Measurements from ENCODE around the gene PDXP. TPM values are rescaled to one million over a fixed set of nuclear protein-coding genes. Genes with fewer than 3 reads are reported as not detected.

The PDXP gene
- total and polyA plus RNA-seq, 9 of the 15 experiments (the other 6 are each of a cell fraction or from before 2014, with no cell fraction given): 7.9 to 54.2 (median 38.8) TPM

GRCh38 chr22:37618674-37619073, 39.8 kb upstream of the PDXP start:
- Histone ChIP-seq H4K20me1 (replicated peaks; ENCODE audit: control insufficient read depth, insufficient read depth, low read length) (no peaks in the 10 kb centered on the region), H3K36me3 (ENCODE audit: control insufficient read depth, insufficient read depth, low read length) (peaks cover 61% of the 10 kb centered on the region; the same call in 2 of the 3 replicates), H3K9ac (ENCODE audit: insufficient read depth in 1 of 2, low read depth in 2 of 2, low read length in 2 of 2) (no peak overlapping the region), H3K4me3 (no peak overlapping the region), H2AFZ (ENCODE audit: low read depth, low read length) (no peak overlapping the region), H3K9me3 (replicated peaks; ENCODE audit: control insufficient read depth, insufficient read depth, low read depth, low read length) (no peaks in the 10 kb centered on the region), H3K27ac (ENCODE audit: extremely low read depth, low read depth, low read length) (no peak overlapping the region), H3K9me1 (ENCODE audit: control insufficient read depth, insufficient read depth, low read length) (no peaks in the 10 kb centered on the region), H3K4me2 (ENCODE audit: insufficient read depth, low read length) (no peak overlapping the region), H3K4me1 (replicated peaks in 1 of 2; ENCODE audit: control insufficient read depth in 2 of 2, insufficient read depth in 2 of 2, low read length in 2 of 2) (peaks cover 0 to 15% of the 10 kb centered on the region in 2 experiments; a peak in 3 of 5 replicates), H3K79me2 (ENCODE audit: control insufficient read depth, insufficient read depth, low read length) (no peaks in the 10 kb centered on the region), H3K27me3 (ENCODE audit: control insufficient read depth in 2 of 2, insufficient read depth in 2 of 2, low read length in 2 of 2) (no peaks in the 10 kb centered on the region)
- DNase-seq (ENCODE audit: extremely low read depth in 1 of 4, low spot score in 3 of 4) (no peak), ATAC-seq (no peak), FAIRE-seq (no peak)
- in situ Hi-C loops (cut with MboI): no loop called here
- 78% methylated on average over 6 of the region's 6 CpGs for WGBS (ENCODE audit: insufficient coverage, low coverage, missing lambda C conversion rate)
- BruUV-seq (replicated peaks): no TSS peak
- no peak for TF ChIP-seq ZNF778 (CRISPR knock-in tag; IDR thresholded peaks at IDR 0.05)
- TF ChIP-seq SIRT6 (IDR thresholded peaks at IDR 0.05; ENCODE audit: low read depth, low read length): no peak
- TF ChIP-seq, protein P1, sequence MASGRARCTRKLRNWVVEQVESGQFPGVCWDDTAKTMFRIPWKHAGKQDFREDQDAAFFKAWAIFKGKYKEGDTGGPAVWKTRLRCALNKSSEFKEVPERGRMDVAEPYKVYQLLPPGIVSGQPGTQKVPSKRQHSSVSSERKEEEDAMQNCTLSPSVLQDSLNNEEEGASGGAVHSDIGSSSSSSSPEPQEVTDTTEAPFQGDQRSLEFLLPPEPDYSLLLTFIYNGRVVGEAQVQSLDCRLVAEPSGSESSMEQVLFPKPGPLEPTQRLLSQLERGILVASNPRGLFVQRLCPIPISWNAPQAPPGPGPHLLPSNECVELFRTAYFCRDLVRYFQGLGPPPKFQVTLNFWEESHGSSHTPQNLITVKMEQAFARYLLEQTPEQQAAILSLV (tag; IDR thresholded peaks at IDR 0.05): no peak
- no peak for TF ChIP-seq POU5F1 (IDR thresholded peaks at IDR 0.05; ENCODE audit: borderline replicate concordance, low read depth, low read length, partially characterized antibody)
- TF ChIP-seq, protein P2, sequence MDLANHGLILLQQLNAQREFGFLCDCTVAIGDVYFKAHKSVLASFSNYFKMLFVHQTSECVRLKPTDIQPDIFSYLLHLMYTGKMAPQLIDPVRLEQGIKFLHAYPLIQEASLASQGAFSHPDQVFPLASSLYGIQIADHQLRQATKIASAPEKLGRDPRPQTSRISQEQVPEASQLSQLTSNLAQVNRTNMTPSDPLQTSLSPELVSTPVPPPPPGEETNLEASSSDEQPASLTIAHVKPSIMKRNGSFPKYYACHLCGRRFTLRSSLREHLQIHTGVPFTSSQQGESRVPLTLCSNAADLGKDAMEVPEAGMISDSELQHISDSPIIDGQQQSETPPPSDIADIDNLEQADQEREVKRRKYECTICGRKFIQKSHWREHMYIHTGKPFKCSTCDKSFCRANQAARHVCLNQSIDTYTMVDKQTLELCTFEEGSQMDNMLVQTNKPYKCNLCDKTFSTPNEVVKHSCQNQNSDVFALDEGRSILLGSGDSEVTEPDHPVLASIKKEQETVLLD (IDR thresholded peaks at IDR 0.05): no peak
- no peak for TF ChIP-seq BRD4 (IDR thresholded peaks at IDR 0.05)
- TF ChIP-seq FOXJ2 (tag; IDR thresholded peaks at IDR 0.05): no peak
- no peak for TF ChIP-seq MECOM (CRISPR knock-in tag; IDR thresholded peaks at IDR 0.05)
- no peak for TF ChIP-seq STAG1 (CRISPR knock-in tag; IDR thresholded peaks at IDR 0.05; ENCODE audit: borderline replicate concordance)
- TF ChIP-seq NCOA6 (IDR thresholded peaks at IDR 0.05): no peak
- no peak for TF ChIP-seq ZNF707 (CRISPR knock-in tag; conservative IDR thresholded peaks at IDR 0.05)
- no peak for TF ChIP-seq DLX4 (CRISPR knock-in tag; IDR thresholded peaks at IDR 0.05)
- TF ChIP-seq NR4A1 (CRISPR knock-in tag; IDR thresholded peaks at IDR 0.05): no peak
- TF ChIP-seq NR4A1 (tag; IDR thresholded peaks at IDR 0.05): no peak
- TF ChIP-seq SMAD3 (CRISPR knock-in tag; conservative IDR thresholded peaks at IDR 0.05): no peak
- TF ChIP-seq NBN (IDR thresholded peaks at IDR 0.05; ENCODE audit: low read depth): no peak
- no peak for TF ChIP-seq BRF1 (IDR thresholded peaks at IDR 0.05; ENCODE audit: borderline replicate concordance, extremely low read depth, insufficient read length)
- intact Hi-C loops (cut with micrococcal nuclease): no loop called here
- ChIA-PET CTCF (ENCODE audit: low intra/inter-chr PET ratio) (no interaction called here), POLR2A (interaction anchor here (0.7 kb wide), 1 partner anchor 12 kb away, joined by 3 read pairs; no protein-coding TSS in a partner anchor)
